GM15510 (cell line): ENCODE measurements around the gene GTF2IRD1.

Experiments
- POLR2A ChIP-seq: IDR thresholded peaks from 3 replicates; pipeline ENCODE4 v1.6.1; 2011; ENCODE audit warnings: borderline replicate concordance; ENCODE audit not compliant: insufficient read length; ENCODE audit errors: extremely low read depth

GTF2IRD1 gene

DNA sequence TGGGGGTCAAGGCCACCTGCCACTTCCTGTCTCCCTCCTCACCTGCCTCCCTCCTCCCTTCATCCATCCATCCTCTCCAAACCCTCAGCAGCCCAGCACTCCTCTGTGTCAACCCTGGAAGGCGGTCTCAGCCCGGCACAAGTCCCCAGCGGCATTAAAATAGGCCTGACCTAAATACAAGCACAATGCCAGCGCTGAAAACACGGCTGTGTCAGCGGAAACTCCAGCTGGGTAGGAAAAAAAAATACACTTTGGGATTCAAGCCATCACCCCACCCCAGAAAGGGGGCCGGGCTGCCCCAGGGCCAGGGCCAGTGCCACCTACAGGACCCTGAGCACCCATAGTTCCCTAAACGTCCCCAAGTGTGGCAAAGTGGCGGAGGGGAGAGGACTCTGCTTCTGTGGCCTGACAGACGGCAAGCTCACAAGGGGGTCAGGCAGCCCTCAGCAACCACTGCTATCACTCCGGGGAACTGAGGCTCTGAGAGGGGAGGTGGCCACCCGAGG, 22.7 kb upstream of the GTF2IRD1 start:
- no peak for TF ChIP-seq POLR2A

DNA sequence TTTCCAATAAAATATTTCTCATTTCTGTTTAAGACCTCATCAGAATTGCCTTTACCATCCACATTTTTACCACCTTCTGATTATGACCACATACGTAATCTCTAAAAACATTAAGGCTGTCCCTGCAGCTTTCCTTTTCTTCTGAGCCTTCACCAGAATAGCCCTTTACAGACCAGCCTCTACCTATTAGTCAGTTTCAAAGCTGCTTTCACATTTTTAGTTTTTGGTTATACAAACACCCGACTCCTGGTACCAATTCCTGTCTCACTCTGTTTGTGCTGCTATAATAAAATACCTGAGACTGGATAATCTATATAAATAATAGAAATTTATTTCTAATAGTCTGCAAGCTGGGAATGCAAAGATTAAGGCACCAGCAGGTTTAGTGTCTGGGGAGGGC, 15.4 kb upstream of the GTF2IRD1 start:
- TF ChIP-seq POLR2A: no peak

DNA sequence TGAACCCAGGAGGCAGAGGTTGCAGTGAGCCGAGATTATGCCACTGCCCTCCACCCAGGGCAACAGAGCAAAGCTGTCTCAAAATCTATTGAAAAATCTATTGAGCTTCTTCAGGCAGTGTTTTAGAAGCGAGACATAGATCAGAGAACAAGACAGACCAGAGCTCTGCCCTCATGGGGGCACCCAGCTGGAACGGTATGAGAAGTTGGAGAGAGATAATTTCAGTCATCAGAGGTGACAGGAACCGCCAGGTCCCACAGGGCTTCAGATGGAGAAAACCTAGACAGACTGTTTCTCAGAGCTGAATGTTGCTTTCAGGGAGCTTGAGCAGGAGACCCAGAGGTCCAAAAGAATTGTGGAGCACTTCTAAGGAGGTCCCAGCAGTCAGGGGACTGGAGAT, 14.2 kb upstream of the GTF2IRD1 start:
- TF ChIP-seq POLR2A: no peak

DNA sequence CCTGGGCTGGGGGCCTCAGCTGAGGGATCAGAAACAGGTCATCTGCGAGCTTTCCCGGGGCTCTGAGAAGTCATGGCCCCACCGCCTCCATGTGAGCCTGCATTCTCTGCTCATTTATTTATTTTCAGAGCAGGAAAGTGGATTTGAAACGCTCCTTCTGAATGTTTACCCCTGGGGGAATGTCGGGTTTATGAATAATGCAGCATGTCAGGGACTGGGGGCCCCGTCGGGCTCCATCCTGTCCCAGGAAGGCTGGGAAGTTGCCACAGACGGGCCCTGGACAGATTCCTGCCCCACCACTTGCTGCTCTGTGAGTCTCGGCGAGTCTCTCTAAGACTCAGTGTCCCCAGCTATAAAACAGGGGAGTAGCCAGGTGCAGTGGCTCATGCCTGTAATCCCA, 11.9 kb upstream of the GTF2IRD1 start:
- TF ChIP-seq POLR2A: no peak

DNA sequence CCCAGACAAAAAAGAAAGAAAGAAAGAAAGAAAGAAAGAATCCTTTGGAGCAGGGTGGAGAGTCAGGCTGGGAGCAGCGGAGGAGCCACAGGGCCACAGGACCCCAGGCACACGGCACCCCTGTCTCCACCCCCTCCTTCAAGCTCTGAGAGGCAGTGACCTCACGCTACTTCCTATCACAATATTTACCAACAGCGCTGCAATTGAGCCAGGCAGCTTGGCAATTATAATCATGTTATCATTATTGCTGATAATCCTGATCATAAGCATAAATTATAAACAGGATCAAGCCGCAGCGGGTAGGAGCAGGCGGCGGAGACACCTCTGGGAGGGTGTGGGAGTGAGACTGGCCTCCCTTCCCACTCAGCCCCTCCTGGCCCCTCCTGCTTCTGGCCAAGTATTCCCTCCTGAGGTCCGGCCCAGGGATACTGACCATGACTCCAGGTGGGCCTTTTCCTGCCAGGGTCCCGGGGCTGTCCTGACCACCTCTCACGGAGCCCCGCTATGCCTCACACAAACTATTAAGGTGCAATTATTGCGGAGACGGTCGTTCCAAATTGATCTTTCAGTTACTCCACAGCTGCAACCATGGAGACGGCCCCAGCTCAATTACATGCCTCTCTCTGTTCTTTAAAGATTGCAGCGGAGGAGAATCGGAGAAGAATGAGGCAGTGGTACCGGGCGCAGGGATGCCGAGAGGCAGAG, 10.0 kb upstream of the GTF2IRD1 start:
- TF ChIP-seq POLR2A: no peak

DNA sequence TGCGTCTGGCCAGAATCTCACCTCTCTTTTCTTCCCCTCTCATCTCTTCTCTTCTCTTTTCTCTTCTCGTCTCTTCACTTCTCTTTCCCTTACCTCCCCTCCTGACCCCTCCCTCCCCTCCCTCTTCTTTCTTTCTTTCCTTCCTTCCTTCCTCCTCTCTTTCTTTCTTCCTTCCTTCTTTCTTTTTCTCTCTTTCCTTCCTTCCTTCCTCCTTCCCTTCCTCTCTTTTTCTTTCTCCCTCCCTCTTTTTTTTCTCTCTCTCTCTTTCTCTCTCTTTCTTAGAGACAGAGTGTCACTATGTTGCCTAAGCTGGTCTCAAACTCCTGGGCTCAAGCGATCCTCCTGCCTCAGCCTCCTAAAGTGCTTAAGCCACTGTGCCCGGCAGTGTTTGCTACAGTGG, 4.6 kb upstream of the GTF2IRD1 start:
- TF ChIP-seq POLR2A: no peak

DNA sequence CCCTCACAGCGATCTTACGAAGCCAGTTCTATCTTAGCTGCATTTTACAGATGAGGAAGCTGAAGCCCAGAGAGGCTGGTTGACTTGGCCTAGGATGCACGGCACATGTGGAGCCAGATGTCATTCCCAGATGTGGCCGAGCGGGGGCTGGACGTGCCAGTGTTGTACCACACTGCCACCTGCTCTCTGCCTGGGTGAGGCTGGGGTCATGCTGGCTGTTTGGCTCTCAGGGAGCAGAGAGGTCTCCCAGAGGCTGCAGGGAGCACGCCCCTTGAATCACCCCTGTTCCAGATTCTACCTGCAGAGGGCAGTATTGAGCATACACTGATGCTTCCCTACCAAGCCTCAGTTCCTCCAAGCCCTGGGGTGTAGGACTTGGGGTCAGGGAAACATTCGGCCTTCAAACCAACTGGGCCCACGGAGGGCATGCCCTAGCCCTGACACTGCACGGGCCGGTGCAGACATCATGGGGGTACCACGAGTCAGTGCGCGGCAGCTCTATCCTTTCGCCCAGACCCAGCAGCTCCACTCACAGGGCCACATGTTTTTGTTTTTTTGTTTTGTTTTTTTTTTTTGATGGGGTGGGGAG, 3.8 kb upstream of the GTF2IRD1 start:
- no peak for TF ChIP-seq POLR2A

DNA sequence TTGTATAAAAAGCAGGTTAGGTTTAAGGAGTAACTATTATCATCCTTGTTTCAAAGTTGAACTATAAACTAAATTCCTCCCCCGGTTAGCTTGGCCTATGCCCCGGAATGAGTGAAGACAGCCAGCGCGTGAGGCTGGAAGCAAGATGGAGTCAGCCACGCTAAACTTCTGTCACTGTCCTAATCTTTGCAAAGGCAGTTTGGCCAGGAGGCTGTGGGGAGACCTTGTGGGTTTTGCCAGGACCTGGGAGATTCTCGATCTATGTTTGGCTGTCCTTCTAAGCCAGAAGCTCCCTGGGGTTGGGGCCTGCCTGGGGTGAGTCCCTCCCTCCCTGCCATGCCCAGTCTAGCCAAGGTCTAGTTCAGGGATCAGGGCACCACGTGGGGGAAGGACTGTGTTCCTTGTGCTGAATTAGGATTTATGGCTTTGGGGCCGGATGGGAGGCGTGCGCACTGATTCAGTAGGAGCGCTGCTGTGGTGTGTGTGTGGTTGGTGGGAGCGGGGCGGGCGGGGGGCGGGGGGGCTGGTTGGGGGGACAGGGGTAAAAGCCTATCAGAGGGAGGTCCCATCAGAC, 871 bp upstream of the GTF2IRD1 start:
- TF ChIP-seq POLR2A: no peak

DNA sequence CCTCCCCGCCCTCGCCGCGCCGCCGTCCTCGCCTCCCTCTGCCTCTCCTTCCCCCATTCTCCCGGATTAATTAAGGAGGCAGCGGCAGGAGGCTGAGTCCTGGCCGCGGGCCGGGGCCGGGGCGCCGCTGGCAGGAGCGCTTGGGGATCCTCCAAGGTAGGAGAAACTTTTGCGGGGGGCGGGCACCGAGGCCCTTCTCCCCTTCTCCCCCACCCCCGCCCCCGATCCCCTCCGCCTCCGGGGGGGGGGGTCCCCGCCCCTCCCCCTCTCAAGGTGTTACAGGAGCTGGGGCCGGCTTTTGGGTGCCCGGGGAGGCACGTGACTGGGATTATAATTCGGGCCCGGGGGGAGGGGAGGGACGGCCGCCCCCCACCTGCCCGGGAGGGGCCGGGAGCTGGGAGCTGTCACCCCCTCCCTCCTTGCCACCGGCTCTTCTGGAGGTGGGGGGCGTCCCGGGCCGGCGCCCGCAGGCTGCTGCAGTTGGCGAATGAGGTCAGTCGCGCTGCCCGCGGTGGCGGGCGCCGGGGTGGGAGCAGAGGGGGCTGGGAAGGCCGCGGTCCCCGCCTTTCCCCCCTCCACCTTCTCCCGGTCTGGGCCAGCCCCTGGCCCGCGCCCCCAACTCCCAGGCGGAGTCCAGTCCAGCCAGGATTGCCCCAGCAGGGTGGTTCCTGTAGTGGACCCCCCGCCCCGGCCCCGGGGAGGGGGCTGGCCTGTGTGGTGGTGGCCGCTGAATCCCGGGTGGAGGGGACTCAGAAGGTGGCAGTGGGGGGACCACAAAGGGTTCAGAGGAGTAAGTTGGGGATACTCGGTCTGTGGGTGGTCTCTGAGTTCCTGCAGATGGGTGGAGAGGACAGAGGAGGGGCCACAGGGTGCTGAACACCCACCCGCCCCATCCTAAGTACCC, 567 bp downstream of the GTF2IRD1 start:
- no peak for TF ChIP-seq POLR2A

DNA sequence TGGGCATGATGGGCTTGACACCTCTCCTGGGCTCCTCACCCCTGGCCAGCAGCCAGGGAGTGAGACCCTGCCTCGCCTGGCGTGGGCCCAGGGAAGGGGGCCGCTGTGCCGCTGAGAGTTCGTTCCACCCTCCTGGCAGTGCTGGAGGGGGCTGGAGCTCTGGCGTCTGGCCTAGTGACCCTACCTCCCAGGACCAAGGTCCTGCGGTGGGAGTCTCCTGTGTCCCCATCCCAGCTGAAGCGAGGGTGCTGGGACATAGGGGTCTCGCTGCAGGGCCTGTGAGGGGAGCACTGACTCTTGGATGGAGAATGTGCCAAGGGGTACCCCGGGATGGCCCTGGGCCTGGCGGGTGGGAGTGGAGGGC, 1.2 kb downstream of the GTF2IRD1 start:
- no peak for TF ChIP-seq POLR2A

DNA sequence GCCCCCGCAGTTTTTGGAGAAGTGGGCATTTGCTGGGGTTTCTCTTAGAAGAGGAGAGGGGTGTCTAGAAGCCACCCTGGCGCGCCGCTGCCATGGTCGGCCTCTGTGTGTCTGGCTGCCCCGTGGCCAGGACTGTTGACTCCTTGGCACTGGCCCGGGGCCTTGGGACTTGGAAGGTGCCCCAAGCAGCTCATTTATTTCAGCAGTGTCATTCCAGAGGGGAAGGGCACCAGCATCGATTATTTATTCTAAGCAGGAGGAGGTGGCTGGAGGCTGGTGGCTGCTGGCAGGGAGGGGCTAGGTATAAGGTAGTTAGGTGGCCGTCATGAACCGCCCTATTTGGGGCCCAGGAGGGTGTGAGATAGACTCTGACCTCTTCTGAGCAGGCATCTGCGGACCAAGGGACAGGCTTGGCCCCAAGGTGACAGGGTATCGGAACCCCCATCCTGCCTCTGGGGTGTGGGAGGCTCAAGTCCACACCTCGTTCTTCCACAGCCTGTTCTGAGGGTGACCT, 1.6 kb downstream of the GTF2IRD1 start:
- no peak for TF ChIP-seq POLR2A

DNA sequence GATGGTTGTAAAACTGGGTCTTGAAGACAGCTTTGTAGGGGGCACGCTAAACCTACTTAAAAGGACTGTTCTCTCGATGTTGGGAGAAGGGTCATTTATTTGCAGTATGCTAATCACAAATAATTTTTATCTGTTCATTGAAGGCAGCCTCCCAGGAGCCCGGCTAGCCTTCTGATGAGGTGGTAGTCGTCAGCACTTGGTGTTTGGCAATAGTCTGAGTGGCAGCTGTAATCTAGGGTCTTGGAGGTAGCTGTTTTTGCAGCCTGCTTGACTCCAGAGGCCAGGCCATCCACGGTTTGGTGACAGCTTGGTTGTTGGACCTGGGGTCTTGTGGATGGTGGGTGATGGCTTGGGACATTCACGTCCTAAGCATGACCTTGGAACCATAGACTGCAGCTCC, 2.2 kb downstream of the GTF2IRD1 start:
- TF ChIP-seq POLR2A: no peak

DNA sequence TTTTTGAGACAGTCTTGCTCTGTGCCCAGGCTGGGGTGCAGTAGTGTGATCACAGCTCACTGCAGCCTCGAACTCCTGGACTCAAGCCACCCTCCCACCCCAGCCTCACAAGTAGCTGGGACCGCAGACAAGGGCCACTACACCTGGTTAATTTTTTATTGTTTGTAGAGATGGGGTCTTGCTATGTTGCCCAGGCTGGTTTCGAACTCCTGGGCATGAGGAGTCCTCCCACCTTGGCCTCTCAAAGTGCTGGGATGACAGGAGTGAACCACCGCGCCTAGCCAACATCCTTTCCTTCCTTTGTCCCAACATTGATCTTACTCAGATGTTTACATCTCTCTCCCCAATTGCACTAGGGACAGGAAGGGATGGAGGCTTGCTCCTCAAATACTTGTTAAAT, 3.3 kb downstream of the GTF2IRD1 start:
- no peak for TF ChIP-seq POLR2A

DNA sequence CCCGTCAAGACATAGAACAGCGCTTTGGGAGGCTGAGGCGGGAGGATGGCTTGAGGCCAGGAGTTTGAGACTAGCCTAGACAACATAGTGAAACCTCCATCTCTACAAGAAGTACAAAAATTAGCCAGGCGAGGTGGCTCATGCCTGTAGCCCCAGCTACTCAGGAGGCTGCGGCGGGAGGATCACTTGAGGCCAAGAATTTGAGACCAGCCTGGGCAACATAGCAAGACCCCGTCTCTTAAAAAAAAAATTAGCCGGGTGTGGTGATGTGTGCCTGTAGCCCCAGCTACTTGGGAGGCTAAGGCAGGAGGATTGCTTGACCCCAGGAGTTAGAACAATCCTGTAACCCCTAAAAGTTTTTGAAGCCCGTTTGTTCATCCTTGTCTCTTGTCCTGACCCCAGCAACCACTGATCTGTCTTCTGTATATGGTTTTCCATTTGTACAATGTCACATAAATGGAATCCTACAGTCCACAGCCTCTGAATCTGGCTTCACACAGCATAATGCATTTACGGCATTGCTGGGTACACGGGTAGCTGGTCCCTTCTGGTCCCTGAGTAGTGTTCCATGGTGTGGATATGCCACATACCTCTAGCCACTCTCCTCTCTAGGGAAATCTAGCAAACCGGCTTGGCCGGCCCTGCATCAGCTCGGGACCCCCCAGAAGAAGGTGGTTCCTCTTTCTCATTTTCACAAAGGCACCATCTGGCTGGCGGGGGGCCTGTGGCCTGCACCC, 8.4 kb downstream of the GTF2IRD1 start:
- no peak for TF ChIP-seq POLR2A

DNA sequence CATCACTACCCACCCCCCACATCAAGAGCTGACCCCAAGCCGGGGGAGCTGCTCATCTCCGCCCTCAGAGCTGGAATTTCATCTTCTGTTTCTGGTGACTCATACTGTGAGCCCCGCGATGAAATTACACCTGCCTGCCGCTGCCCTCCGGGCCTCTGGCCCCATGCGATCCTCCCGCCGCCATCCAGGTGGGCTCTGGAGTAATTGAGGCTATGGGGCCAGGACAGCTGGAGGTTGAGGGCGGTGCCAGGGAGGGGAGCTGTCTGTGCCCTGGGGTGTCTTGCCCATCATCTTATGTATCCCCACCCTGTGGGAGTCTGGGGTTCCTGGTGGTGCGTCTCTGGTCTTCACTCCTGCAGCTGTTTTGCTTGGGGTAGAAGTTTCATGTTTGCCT, 9.0 kb downstream of the GTF2IRD1 start:
- no peak for TF ChIP-seq POLR2A
